GM12878 (cell line): ENCODE data around the gene CAPZB.

Experiments used
- EZH2 ChIP-seq: IDR thresholded peaks from 2 replicates; pipeline ENCODE4 v1.6.1; 2012; ENCODE audit warnings: low read depth, mild to moderate bottlenecking, control low read depth, inconsistent platforms, low read length, borderline replicate concordance; ENCODE audit not compliant: control insufficient read depth
- TF ChIP-seq, protein P1 (sequence below): IDR thresholded peaks from 2 replicates; pipeline ENCODE4 v1.6.1; 2012; ENCODE audit warnings: low read depth, low read length, improper control_type of control experiment

DNA sequence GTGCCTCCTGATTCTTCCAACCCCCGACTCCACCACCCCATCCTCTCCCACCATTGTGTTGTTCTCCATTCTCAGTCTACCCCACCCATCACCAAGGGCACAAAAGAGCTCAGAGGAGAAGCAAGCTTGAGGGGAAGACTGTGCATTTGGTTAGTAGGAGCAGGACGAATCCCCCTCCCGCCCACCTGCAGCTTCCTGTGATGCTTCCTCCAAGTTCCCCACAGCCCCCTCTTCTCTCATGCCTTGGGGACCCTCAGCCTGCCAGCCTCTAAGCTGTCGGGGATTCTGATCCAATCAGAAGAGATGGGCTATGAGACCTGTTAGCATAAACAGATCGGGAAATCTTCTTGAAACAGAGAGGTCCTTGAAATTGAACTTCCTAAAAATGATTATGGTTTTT is 22.2 kb upstream of the CAPZB start:
- TF ChIP-seq, protein P1, sequence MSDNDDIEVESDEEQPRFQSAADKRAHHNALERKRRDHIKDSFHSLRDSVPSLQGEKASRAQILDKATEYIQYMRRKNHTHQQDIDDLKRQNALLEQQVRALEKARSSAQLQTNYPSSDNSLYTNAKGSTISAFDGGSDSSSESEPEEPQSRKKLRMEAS, result no peak
- TF ChIP-seq EZH2, result no peak
